ENCODE results near the gene CDC5L. TPM values are rescaled to one million over a fixed set of nuclear protein-coding genes. Genes with fewer than 3 reads are reported as not detected.

CDC5L gene
- 21.8 and 22.8 TPM in 2 replicates for total RNA-seq

- Histone ChIP-seq H3K36me3 (ENCODE audit: insufficient read depth, low read length) (peaks cover 4% of the 10 kb centered on the region), H3K27me3 (ENCODE audit: insufficient read depth, low read length) (no peaks in the 10 kb centered on the region), H2AFZ (ENCODE audit: low read length) (peak within 1 kb of the TSS; percentile 99), H3K27ac (ENCODE audit: low read depth, low read length) (peak within 1 kb of the TSS; percentile 95), H3K4me2 (ENCODE audit: insufficient read depth, low read length) (peak within 1 kb of the TSS; percentile 98), H3K9me3 (ENCODE audit: low read depth, low read length) (no peaks in the 10 kb centered on the region), H4K20me1 (ENCODE audit: insufficient read depth, low read length) (peaks cover 20% of the 10 kb centered on the region), H3K4me1 (ENCODE audit: insufficient read depth, low read length) (peaks cover 28% of the 10 kb centered on the region), H3K79me2 (ENCODE audit: insufficient read depth, low read length) (peaks cover 40% of the 10 kb centered on the region), H3K4me3 (ENCODE audit: insufficient read depth, low read length) (peak within 1 kb of the TSS; percentile 98)
- DNase-seq (ENCODE audit: insufficient read length, low spot score, missing footprints) = peak; percentile 93
- TF ChIP-seq CTCF (IDR thresholded peaks at IDR 0.05; ENCODE audit: extremely low read depth, low read depth, low read length) = no peak
Observed at GRCh38 chr6:44387346-44388134, at the start of gene CDC5L. Gene CDC5L, plus strand, starts transcription at chr6:44387706. Its CDS starts 118 bp downstream, at chr6:44387824.

GRCh38 chr6:44338228-44339122, 49.0 kb upstream of the CDC5L start:
- Histone ChIP-seq H3K4me2 (ENCODE audit: insufficient read depth, low read length) (no peak overlapping the region), H3K9me3 (ENCODE audit: low read depth, low read length) (no peaks in the 10 kb centered on the region), H3K4me3 (ENCODE audit: insufficient read depth, low read length) (no peak overlapping the region), H4K20me1 (ENCODE audit: insufficient read depth, low read length) (no peaks in the 10 kb centered on the region), H3K36me3 (ENCODE audit: insufficient read depth, low read length) (no peaks in the 10 kb centered on the region), H3K27ac (ENCODE audit: low read depth, low read length) (no peak overlapping the region), H3K79me2 (ENCODE audit: insufficient read depth, low read length) (no peaks in the 10 kb centered on the region), H3K27me3 (ENCODE audit: insufficient read depth, low read length) (peaks cover 41% of the 10 kb centered on the region), H2AFZ (ENCODE audit: low read length) (no peak overlapping the region), H3K4me1 (ENCODE audit: insufficient read depth, low read length) (no peaks in the 10 kb centered on the region)
- TF ChIP-seq CTCF (IDR thresholded peaks at IDR 0.05; ENCODE audit: extremely low read depth, low read depth, low read length) = peak; percentile 77
- DNase-seq (ENCODE audit: insufficient read length, low spot score, missing footprints) = peak; percentile 77

- Histone ChIP-seq H3K27me3 (ENCODE audit: insufficient read depth, low read length) (peaks cover 46% of the 10 kb centered on the region), H3K36me3 (ENCODE audit: insufficient read depth, low read length) (no peaks in the 10 kb centered on the region)
- TF ChIP-seq CTCF (IDR thresholded peaks at IDR 0.05; ENCODE audit: extremely low read depth, low read depth, low read length) = no peak
Observed at GRCh38 chr6:44339301-44339700, 48.2 kb upstream of the CDC5L start.

More at GRCh38 chr6:44339301-44339700, 48.2 kb upstream of the CDC5L start:
- Histone ChIP-seq H2AFZ (ENCODE audit: low read length) (no peak overlapping the region), H3K79me2 (ENCODE audit: insufficient read depth, low read length) (no peaks in the 10 kb centered on the region), H3K27ac (ENCODE audit: low read depth, low read length) (no peak overlapping the region), H4K20me1 (ENCODE audit: insufficient read depth, low read length) (peaks cover 4% of the 10 kb centered on the region), H3K4me1 (ENCODE audit: insufficient read depth, low read length) (no peaks in the 10 kb centered on the region), H3K9me3 (ENCODE audit: low read depth, low read length) (no peaks in the 10 kb centered on the region), H3K4me3 (ENCODE audit: insufficient read depth, low read length) (no peak overlapping the region), H3K4me2 (ENCODE audit: insufficient read depth, low read length) (no peak overlapping the region)
- peak; percentile 27 for DNase-seq (ENCODE audit: insufficient read length, low spot score, missing footprints)
